HG03520 (cell line): ENCODE data around the gene ASCL1.

ENCODE experiments used
- ATAC-seq: cut with Tn5 transposase; IDR thresholded peaks from one replicate; pipeline ENCODE4 v1.9.1; 2021; ENCODE audit warnings: mild to moderate bottlenecking, moderate library complexity; ENCODE audit not compliant: unreplicated experiment

The ASCL1 gene

GRCh38 chr12:102973583-102973982, 16.1 kb downstream of the ASCL1 start:
- ATAC-seq: no peak

GRCh38 chr12:102976609-102977280, 19.3 kb downstream of the ASCL1 start:
- ATAC-seq: no peak

GRCh38 chr12:102977945-102978706, 20.7 kb downstream of the ASCL1 start:
- no peak for ATAC-seq

- no peak for ATAC-seq
Observed at GRCh38 chr12:102980350-102980749, 22.9 kb downstream of the ASCL1 start.

- ATAC-seq: no peak
Observed at GRCh38 chr12:102990419-102990818, 32.9 kb downstream of the ASCL1 start.

- no peak for ATAC-seq
Observed at GRCh38 chr12:102992297-102992696, 34.8 kb downstream of the ASCL1 start.

GRCh38 chr12:102992720-102993119, 35.2 kb downstream of the ASCL1 start:
- no peak for ATAC-seq

- ATAC-seq: no peak
Observed at GRCh38 chr12:102993537-102993936, 36.1 kb downstream of the ASCL1 start.

- ATAC-seq: no peak
Observed at GRCh38 chr12:102995372-102995771, 37.9 kb downstream of the ASCL1 start.
